Mammary epithelial cell (primary cell): ENCODE results near the gene PARP16.

Experiments
- EZH2 ChIP-seq: IDR thresholded peaks from 2 replicates; pipeline ENCODE4 v1.6.1; 2012; ENCODE audit warnings: low read length, inconsistent platforms, borderline replicate concordance
- TF ChIP-seq, protein P1 (sequence below), 2 donors: IDR thresholded peaks in 1 of 2; conservative IDR thresholded peaks in 1 of 2; 2 replicates each; pipeline ENCODE4 v1.5.1; 2011 to 2012; ENCODE audit warnings: inconsistent platforms in 2 of 2, low read length in 2 of 2, mild to moderate bottlenecking in 2 of 2, control low read depth in 1 of 2, low read depth in 1 of 2; ENCODE audit not compliant: insufficient read depth in 1 of 2; ENCODE audit errors: extremely low read depth in 1 of 2

DNA sequence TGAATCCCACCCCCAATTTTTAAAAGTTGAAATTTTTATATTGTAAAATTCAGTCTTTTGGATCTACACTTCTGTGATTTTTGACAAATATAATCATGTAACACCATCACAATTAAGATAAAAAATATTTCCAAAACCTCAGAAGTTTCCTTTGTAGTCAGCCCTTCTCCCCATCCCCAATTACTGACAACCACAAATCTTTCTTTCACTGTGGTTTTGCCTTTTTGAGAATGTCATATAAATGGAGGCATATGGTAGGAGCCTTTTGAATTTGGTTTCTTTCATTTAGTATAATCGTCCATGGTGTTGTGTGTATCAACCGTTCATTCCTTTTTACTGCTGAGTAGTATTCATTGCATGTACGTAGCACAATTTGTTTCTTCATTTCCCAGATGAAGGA lies 67.5 kb downstream of the PARP16 start:
- TF ChIP-seq, protein P1, sequence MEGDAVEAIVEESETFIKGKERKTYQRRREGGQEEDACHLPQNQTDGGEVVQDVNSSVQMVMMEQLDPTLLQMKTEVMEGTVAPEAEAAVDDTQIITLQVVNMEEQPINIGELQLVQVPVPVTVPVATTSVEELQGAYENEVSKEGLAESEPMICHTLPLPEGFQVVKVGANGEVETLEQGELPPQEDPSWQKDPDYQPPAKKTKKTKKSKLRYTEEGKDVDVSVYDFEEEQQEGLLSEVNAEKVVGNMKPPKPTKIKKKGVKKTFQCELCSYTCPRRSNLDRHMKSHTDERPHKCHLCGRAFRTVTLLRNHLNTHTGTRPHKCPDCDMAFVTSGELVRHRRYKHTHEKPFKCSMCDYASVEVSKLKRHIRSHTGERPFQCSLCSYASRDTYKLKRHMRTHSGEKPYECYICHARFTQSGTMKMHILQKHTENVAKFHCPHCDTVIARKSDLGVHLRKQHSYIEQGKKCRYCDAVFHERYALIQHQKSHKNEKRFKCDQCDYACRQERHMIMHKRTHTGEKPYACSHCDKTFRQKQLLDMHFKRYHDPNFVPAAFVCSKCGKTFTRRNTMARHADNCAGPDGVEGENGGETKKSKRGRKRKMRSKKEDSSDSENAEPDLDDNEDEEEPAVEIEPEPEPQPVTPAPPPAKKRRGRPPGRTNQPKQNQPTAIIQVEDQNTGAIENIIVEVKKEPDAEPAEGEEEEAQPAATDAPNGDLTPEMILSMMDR (conservative IDR thresholded peaks at IDR 0.05 in 1 of 2, IDR thresholded peaks at IDR 0.05 in 1 of 2; ENCODE audit: extremely low read depth in 1 of 2, insufficient read depth in 1 of 2, low read depth in 1 of 2, low read length in 2 of 2): no peak
- no peak for TF ChIP-seq EZH2
